ENCODE results near the gene FBXO31. TPM values are rescaled to one million over a fixed set of nuclear protein-coding genes. Genes with fewer than 3 reads are reported as not detected.

The FBXO31 gene
- total RNA-seq, 1 experiment from 2014 or later = 40.4 TPM

GRCh38 chr16:87412996-87413421 is 29.4 kb upstream of the FBXO31 start:
- Mint-ChIP-seq H3K27me3 (ENCODE audit: unreplicated experiment) (no peaks in the 10 kb centered on the region), H3K36me3 (ENCODE audit: insufficient read depth, unreplicated experiment) (peaks cover 75% of the 10 kb centered on the region), H3K27ac (ENCODE audit: unreplicated experiment) (no peak overlapping the region), H3K4me3 (ENCODE audit: low read depth, unreplicated experiment) (no peak overlapping the region), H3K9me3 (ENCODE audit: low read depth, unreplicated experiment) (no peaks in the 10 kb centered on the region), H3K4me1 (ENCODE audit: low read depth, unreplicated experiment) (peaks cover 7% of the 10 kb centered on the region)
- intact Hi-C loops (cut with micrococcal nuclease; ENCODE audit: unreplicated experiment) = loop anchor here (10.0 kb wide), 1 partner anchor 162 kb away; no protein-coding TSS in a partner anchor
- DNase-seq = no peak
- no peak for TF ChIP-seq CTCF (IDR thresholded peaks at IDR 0.05; ENCODE audit: unreplicated experiment)
- CTCF ChIA-PET = interaction anchor here (0.9 kb wide), 1 partner anchor 8 kb away, joined by 3 read pairs; no protein-coding TSS in a partner anchor
- BruUV-seq (replicated peaks) = no TSS peak

GRCh38 chr16:87412371-87412995 is 28.9 kb upstream of the FBXO31 start:
- Mint-ChIP-seq H3K4me1 (ENCODE audit: low read depth, unreplicated experiment) (peaks cover 12% of the 10 kb centered on the region), H3K9me3 (ENCODE audit: low read depth, unreplicated experiment) (no peaks in the 10 kb centered on the region), H3K27ac (ENCODE audit: unreplicated experiment) (no peak overlapping the region), H3K27me3 (ENCODE audit: unreplicated experiment) (no peaks in the 10 kb centered on the region), H3K36me3 (ENCODE audit: insufficient read depth, unreplicated experiment) (peaks cover 80% of the 10 kb centered on the region), H3K4me3 (ENCODE audit: low read depth, unreplicated experiment) (no peak overlapping the region)
- TSS peak; percentile 17 for BruUV-seq (replicated peaks)
- CTCF ChIA-PET = interaction anchor here (0.9 to 1.1 kb wide), 2 partner anchors 8 to 31 kb away, joined by 3 to 4 read pairs; no protein-coding TSS in a partner anchor
- intact Hi-C loops (cut with micrococcal nuclease; ENCODE audit: unreplicated experiment) = loop anchor here (10.0 kb wide), 1 partner anchor 162 kb away; no protein-coding TSS in a partner anchor
- TF ChIP-seq CTCF (IDR thresholded peaks at IDR 0.05; ENCODE audit: unreplicated experiment) = no peak
- DNase-seq = no peak

- no peak overlapping the region for H3K4me3 Mint-ChIP-seq (ENCODE audit: low read depth, unreplicated experiment)
- H3K36me3 Mint-ChIP-seq (ENCODE audit: insufficient read depth, unreplicated experiment) = peaks cover 84% of the 10 kb centered on the region
- intact Hi-C loops (cut with micrococcal nuclease; ENCODE audit: unreplicated experiment) = loop anchor here (10.0 kb wide), 1 partner anchor 163 kb away; no protein-coding TSS in a partner anchor
- no peak overlapping the region for H3K27ac Mint-ChIP-seq (ENCODE audit: unreplicated experiment)
- BruUV-seq (replicated peaks) = no TSS peak
- CTCF ChIA-PET = interaction anchor here (1.1 kb wide), 1 partner anchor 30 kb away, joined by 4 read pairs; no protein-coding TSS in a partner anchor
- no peak for TF ChIP-seq CTCF (IDR thresholded peaks at IDR 0.05; ENCODE audit: unreplicated experiment)
- H3K4me1 Mint-ChIP-seq (ENCODE audit: low read depth, unreplicated experiment) = peaks cover 18% of the 10 kb centered on the region
- H3K27me3 Mint-ChIP-seq (ENCODE audit: unreplicated experiment) = no peaks in the 10 kb centered on the region
- no peak for DNase-seq
- H3K9me3 Mint-ChIP-seq (ENCODE audit: low read depth, unreplicated experiment) = no peaks in the 10 kb centered on the region
These were observed 28.0 kb upstream of the FBXO31 start for GRCh38 chr16:87411375-87412271.

- no peak for DNase-seq
- Mint-ChIP-seq H3K4me1 (ENCODE audit: low read depth, unreplicated experiment) (peaks cover 18% of the 10 kb centered on the region), H3K36me3 (ENCODE audit: insufficient read depth, unreplicated experiment) (peaks cover 87% of the 10 kb centered on the region), H3K27ac (ENCODE audit: unreplicated experiment) (no peak overlapping the region), H3K9me3 (ENCODE audit: low read depth, unreplicated experiment) (no peaks in the 10 kb centered on the region), H3K4me3 (ENCODE audit: low read depth, unreplicated experiment) (no peak overlapping the region), H3K27me3 (ENCODE audit: unreplicated experiment) (no peaks in the 10 kb centered on the region)
- intact Hi-C loops (cut with micrococcal nuclease; ENCODE audit: unreplicated experiment) = loop anchor here (10.0 kb wide), 1 partner anchor 164 kb away; no protein-coding TSS in a partner anchor
- no TSS peak for BruUV-seq (replicated peaks)
- CTCF ChIA-PET = no interaction called here
- no peak for TF ChIP-seq CTCF (IDR thresholded peaks at IDR 0.05; ENCODE audit: unreplicated experiment)
These were observed 27.4 kb upstream of the FBXO31 start for GRCh38 chr16:87410968-87411367.
